Measurements from ENCODE around the gene ANKRD13B.

GRCh38 chr17:29661213-29661612 lies 68.3 kb downstream of the ANKRD13B start:
- TF ChIP-seq CTCF (IDR thresholded peaks at IDR 0.05), result no peak
- no peak for TF ChIP-seq POLR2A (IDR thresholded peaks at IDR 0.05)

All from Peyer's patch (tissue), 4 donors.